ENCODE measurements around the gene POLR2L. TPM values are rescaled to one million over a fixed set of nuclear protein-coding genes. Genes with fewer than 3 reads are reported as not detected.

POLR2L gene
- polyA plus RNA-seq, 1 donor, result 87.5 TPM

DNA sequence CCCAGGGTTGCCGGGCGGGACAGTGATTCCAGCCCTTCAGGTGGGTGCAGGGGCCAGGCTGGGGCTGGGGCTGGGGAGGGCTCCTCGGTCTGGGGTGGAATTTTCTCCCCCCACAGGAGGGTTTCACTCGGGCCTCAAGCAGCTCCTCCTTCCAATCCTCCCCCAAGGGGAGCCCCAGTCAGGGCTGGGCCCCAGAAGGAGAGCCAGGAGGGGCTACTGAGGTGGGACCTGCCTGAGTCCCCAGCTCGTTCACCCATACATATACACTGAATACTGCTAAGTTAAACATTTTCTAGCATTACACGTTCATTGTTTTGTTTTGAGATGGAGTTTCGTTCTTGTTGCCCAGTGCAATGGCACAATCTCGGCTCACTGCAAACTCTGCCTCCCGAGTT, 16.1 kb downstream of the POLR2L start:
- H3K36me3 ChIP-seq (ENCODE audit: control insufficient read depth, insufficient read depth, low read length), result peaks cover 34% of the 10 kb centered on the region
- H3K27me3 ChIP-seq (ENCODE audit: control insufficient read depth, insufficient read depth, low read length), result peaks cover 44% of the 10 kb centered on the region
- WGBS (ENCODE audit: insufficient coverage, low lambda C conversion rate), result no CpG with 5 or more reads among the region's 9 CpGs
- peak in 1 of 2 donors; percentile 59 for DNase-seq
- peak overlapping the region; percentile 57 for H3K4me3 ChIP-seq (ENCODE audit: low read length)
- no peaks in the 10 kb centered on the region for H3K9me3 ChIP-seq (ENCODE audit: control insufficient read depth, low read depth, low read length)
- H3K4me1 ChIP-seq (ENCODE audit: control insufficient read depth, insufficient read depth, low read length), result peaks cover 65% of the 10 kb centered on the region
- H3K27ac ChIP-seq (ENCODE audit: low read length), result peak overlapping the region; percentile 98

GRCh38 chr11:825366-826226, 16.7 kb downstream of the POLR2L start:
- Histone ChIP-seq H3K27me3 (ENCODE audit: control insufficient read depth, insufficient read depth, low read length) (peaks cover 37% of the 10 kb centered on the region), H3K36me3 (ENCODE audit: control insufficient read depth, insufficient read depth, low read length) (peaks cover 35% of the 10 kb centered on the region), H3K4me1 (ENCODE audit: control insufficient read depth, insufficient read depth, low read length) (peaks cover 66% of the 10 kb centered on the region), H3K9me3 (ENCODE audit: control insufficient read depth, low read depth, low read length) (no peaks in the 10 kb centered on the region), H3K27ac (ENCODE audit: low read length) (peak overlapping the region; percentile 98), H3K4me3 (ENCODE audit: low read length) (no peak overlapping the region)
- WGBS (ENCODE audit: insufficient coverage, low lambda C conversion rate), result no CpG with 5 or more reads among the region's 12 CpGs
- DNase-seq, result peak in 1 of 2 donors; percentile 56

DNA sequence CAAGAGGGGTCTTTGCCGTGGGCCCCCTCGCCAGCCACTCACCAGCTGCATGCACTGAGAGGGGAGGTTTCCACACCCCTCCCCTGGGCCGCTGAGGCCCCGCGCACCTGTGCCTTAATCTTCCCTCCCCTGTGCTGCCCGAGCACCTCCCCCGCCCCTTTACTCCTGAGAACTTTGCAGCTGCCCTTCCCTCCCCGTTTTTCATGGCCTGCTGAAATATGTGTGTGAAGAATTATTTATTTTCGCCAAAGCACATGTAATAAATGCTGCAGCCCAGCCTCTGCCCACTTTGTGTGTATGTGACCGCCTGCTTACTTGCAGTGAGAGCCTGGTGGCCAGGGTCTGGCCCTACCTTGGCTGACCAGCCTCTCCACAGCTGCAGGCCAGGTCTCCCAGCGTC, 17.4 kb downstream of the POLR2L start:
- Histone ChIP-seq H3K36me3 (ENCODE audit: control insufficient read depth, insufficient read depth, low read length) (peaks cover 35% of the 10 kb centered on the region), H3K9me3 (ENCODE audit: control insufficient read depth, low read depth, low read length) (no peaks in the 10 kb centered on the region), H3K4me1 (ENCODE audit: control insufficient read depth, insufficient read depth, low read length) (peaks cover 62% of the 10 kb centered on the region), H3K4me3 (ENCODE audit: low read length) (no peak overlapping the region), H3K27me3 (ENCODE audit: control insufficient read depth, insufficient read depth, low read length) (peaks cover 31% of the 10 kb centered on the region), H3K27ac (ENCODE audit: low read length) (peak overlapping the region; percentile 98)
- DNase-seq, result no peak
- WGBS (ENCODE audit: insufficient coverage, low lambda C conversion rate), result no CpG with 5 or more reads among the region's 11 CpGs

DNA sequence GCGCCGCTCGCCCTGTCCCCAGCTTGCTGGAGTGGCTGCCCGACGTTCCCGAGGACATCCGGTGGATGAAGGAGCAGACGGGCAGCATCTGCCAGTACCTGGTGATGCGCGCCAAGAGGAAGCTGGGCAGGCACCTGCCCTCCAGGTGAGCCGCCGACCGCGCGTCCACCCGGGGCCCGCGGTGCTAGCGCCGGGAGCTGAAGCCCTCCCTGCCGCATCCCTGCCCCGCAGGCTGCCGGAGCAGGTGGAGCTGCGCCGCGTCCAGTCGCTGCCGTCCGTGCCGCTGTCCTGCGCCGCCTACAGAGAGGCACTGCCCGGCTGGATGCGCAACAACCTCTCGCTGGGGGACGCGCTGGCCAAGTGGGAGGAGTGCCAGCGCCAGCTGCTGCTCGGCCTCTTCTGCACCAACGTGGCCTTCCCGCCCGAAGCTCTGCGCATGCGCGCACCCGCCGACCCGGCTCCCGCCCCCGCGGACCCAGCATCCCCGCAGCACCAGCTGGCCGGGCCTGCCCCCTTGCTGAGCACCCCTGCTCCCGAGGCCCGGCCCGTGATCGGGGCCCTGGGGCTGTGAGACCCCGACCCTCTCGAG, 17.9 kb downstream of the POLR2L start:
- H3K4me3 ChIP-seq (ENCODE audit: low read length), result no peak overlapping the region
- H3K4me1 ChIP-seq (ENCODE audit: control insufficient read depth, insufficient read depth, low read length), result peaks cover 57% of the 10 kb centered on the region
- no CpG with 5 or more reads among the region's 59 CpGs for WGBS (ENCODE audit: insufficient coverage, low lambda C conversion rate)
- H3K27me3 ChIP-seq (ENCODE audit: control insufficient read depth, insufficient read depth, low read length), result peaks cover 25% of the 10 kb centered on the region
- no peak overlapping the region for H3K27ac ChIP-seq (ENCODE audit: low read length)
- no peak for DNase-seq
- peaks cover 35% of the 10 kb centered on the region for H3K36me3 ChIP-seq (ENCODE audit: control insufficient read depth, insufficient read depth, low read length)
- H3K9me3 ChIP-seq (ENCODE audit: control insufficient read depth, low read depth, low read length), result no peaks in the 10 kb centered on the region

- H3K9me3 ChIP-seq (ENCODE audit: control insufficient read depth, low read depth, low read length), result no peaks in the 10 kb centered on the region
- peaks cover 35% of the 10 kb centered on the region for H3K36me3 ChIP-seq (ENCODE audit: control insufficient read depth, insufficient read depth, low read length)
- no peak overlapping the region for H3K4me3 ChIP-seq (ENCODE audit: low read length)
- H3K27me3 ChIP-seq (ENCODE audit: control insufficient read depth, insufficient read depth, low read length), result peaks cover 18% of the 10 kb centered on the region
- no CpG with 5 or more reads among the region's 53 CpGs for WGBS (ENCODE audit: insufficient coverage, low lambda C conversion rate)
- H3K4me1 ChIP-seq (ENCODE audit: control insufficient read depth, insufficient read depth, low read length), result peaks cover 54% of the 10 kb centered on the region
- no peak for DNase-seq
- no peak overlapping the region for H3K27ac ChIP-seq (ENCODE audit: low read length)
Measured at GRCh38 chr11:823441-824291, 18.7 kb downstream of the POLR2L start.

GRCh38 chr11:821512-822371, 20.6 kb downstream of the POLR2L start:
- no peak for DNase-seq
- Histone ChIP-seq H3K4me3 (ENCODE audit: low read length) (peak overlapping the region; percentile 96), H3K27me3 (ENCODE audit: control insufficient read depth, insufficient read depth, low read length) (peaks cover 8% of the 10 kb centered on the region), H3K36me3 (ENCODE audit: control insufficient read depth, insufficient read depth, low read length) (peaks cover 35% of the 10 kb centered on the region), H3K9me3 (ENCODE audit: control insufficient read depth, low read depth, low read length) (no peaks in the 10 kb centered on the region), H3K4me1 (ENCODE audit: control insufficient read depth, insufficient read depth, low read length) (peaks cover 47% of the 10 kb centered on the region), H3K27ac (ENCODE audit: low read length) (peak overlapping the region; percentile 83)
- no CpG with 5 or more reads among the region's 22 CpGs for WGBS (ENCODE audit: insufficient coverage, low lambda C conversion rate)

GRCh38 chr11:820655-821511, 21.4 kb downstream of the POLR2L start:
- peak in 1 of 2 donors; percentile 79 for DNase-seq
- H3K27ac ChIP-seq (ENCODE audit: low read length), result peak overlapping the region; percentile 83
- peaks cover 35% of the 10 kb centered on the region for H3K36me3 ChIP-seq (ENCODE audit: control insufficient read depth, insufficient read depth, low read length)
- H3K27me3 ChIP-seq (ENCODE audit: control insufficient read depth, insufficient read depth, low read length), result peaks cover 4% of the 10 kb centered on the region
- WGBS (ENCODE audit: insufficient coverage, low lambda C conversion rate), result no CpG with 5 or more reads among the region's 11 CpGs
- no peaks in the 10 kb centered on the region for H3K9me3 ChIP-seq (ENCODE audit: control insufficient read depth, low read depth, low read length)
- peaks cover 41% of the 10 kb centered on the region for H3K4me1 ChIP-seq (ENCODE audit: control insufficient read depth, insufficient read depth, low read length)
- peak overlapping the region; percentile 96 for H3K4me3 ChIP-seq (ENCODE audit: low read length)

DNA sequence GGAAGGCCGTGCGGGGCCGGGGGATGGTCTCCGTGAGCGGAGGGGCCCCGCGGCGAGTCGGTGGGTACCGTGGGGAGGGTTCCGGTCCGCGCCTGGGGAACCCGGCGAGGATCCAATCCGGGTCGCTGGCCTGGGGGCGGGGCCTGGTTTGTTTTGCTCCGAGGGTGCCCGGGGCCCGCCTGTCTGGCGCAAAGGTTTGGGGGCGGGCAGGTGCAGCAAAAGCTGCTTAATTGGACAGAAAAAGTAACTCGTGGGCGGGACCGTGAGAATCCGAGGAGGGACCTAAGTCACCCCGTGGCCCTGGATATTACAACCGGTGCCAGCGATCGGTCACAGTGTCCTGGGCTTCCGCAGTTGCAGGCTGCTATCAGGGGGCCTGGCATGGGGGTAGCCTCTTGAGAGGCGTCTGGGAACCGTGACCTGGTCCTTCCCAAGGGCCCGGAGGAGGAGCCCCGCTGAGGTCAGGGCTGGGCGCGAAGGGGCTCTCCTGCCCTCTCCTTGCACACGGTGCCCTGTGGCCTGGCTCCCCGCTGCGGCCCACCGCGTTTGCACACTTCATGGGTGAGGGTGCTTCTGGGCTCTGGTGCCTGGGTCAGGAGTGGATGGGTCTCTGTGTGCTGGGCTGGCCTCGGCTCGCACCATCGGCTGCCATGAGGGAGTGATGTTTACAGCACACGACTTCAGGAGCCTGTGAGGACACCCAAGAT, 22.2 kb downstream of the POLR2L start:
- Histone ChIP-seq H3K9me3 (ENCODE audit: control insufficient read depth, low read depth, low read length) (no peaks in the 10 kb centered on the region), H3K36me3 (ENCODE audit: control insufficient read depth, insufficient read depth, low read length) (peaks cover 36% of the 10 kb centered on the region), H3K4me3 (ENCODE audit: low read length) (peak overlapping the region; percentile 96), H3K27ac (ENCODE audit: low read length) (peak overlapping the region; percentile 84), H3K27me3 (ENCODE audit: control insufficient read depth, insufficient read depth, low read length) (no peaks in the 10 kb centered on the region), H3K4me1 (ENCODE audit: control insufficient read depth, insufficient read depth, low read length) (peaks cover 33% of the 10 kb centered on the region)
- no CpG with 5 or more reads among the region's 47 CpGs for WGBS (ENCODE audit: insufficient coverage, low lambda C conversion rate)
- peak; percentile 92 to 95 for DNase-seq

Measured in large intestine (tissue), 3 donors.